ENCODE measurements around the gene SUCLA2. TPM values are rescaled to one million over a fixed set of nuclear protein-coding genes. Genes with fewer than 3 reads are reported as not detected.
A peak's percentile ranks its signal among the peaks of the same experiment; 100 is the strongest.
"Not testable (repeated sequence)": the region's sequence is repeated elsewhere in the genome, so short reads cannot be mapped to it uniquely, and the experiment has no call there.

Gene SUCLA2
- total RNA-seq, 3 donors from 2014 or later (not counting 1 experiment from before 2014, with no cell fraction given) = 28.4 to 34.3 (median 31.0) TPM

GRCh38 chr13:48010698-48011097 lies 9.6 kb upstream of the SUCLA2 start:
- no peak for TF ChIP-seq CTCF (IDR thresholded peaks at IDR 0.05)
- no peak for ATAC-seq

GRCh38 chr13:48009284-48009683 lies 8.2 kb upstream of the SUCLA2 start:
- no peak overlapping the region for H3K4me3 Mint-ChIP-seq
- H3K4me3 ChIP-seq (ENCODE audit: low read length) = no peak overlapping the region
- no peaks in the 10 kb centered on the region for H3K36me3 Mint-ChIP-seq
- H3K9me3 Mint-ChIP-seq = no peaks in the 10 kb centered on the region
- WGBS (ENCODE audit: insufficient coverage) = 14% methylated on average over 1 of the region's 1 CpG
- H3K4me1 ChIP-seq (ENCODE audit: control insufficient read depth, insufficient read depth, low read length) = no peaks in the 10 kb centered on the region
- DNase-seq (no peak), ATAC-seq (no peak)
- no peaks in the 10 kb centered on the region for H3K27me3 Mint-ChIP-seq (ENCODE audit: low read depth in 2 of 2)
- no peaks in the 10 kb centered on the region for H3K4me1 Mint-ChIP-seq
- TF ChIP-seq CTCF (IDR thresholded peaks at IDR 0.05) = no peak
- peak overlapping the region in 1 of 2 donors; percentile 2 for H3K27ac Mint-ChIP-seq
- H3K27me3 ChIP-seq (ENCODE audit: control insufficient read depth, insufficient read depth, low read length) = no peaks in the 10 kb centered on the region
- intact Hi-C loops (cut with micrococcal nuclease) = no loop called here
- H3K27ac ChIP-seq (ENCODE audit: low read length) = no peak overlapping the region
- no peaks in the 10 kb centered on the region for H3K9me3 ChIP-seq (ENCODE audit: control insufficient read depth, insufficient read depth, low read length)
- H3K36me3 ChIP-seq (ENCODE audit: control insufficient read depth, insufficient read depth, low read length) = no peaks in the 10 kb centered on the region

More at GRCh38 chr13:48010698-48011097, 9.6 kb upstream of the SUCLA2 start:
- Histone ChIP-seq H3K9me3 (ENCODE audit: control insufficient read depth, insufficient read depth, low read length) (no peaks in the 10 kb centered on the region), H3K4me1 (ENCODE audit: control insufficient read depth, insufficient read depth, low read length) (no peaks in the 10 kb centered on the region), H3K27me3 (ENCODE audit: control insufficient read depth, insufficient read depth, low read length) (no peaks in the 10 kb centered on the region), H3K4me3 (ENCODE audit: low read length) (no peak overlapping the region), H3K27ac (ENCODE audit: low read length) (no peak overlapping the region), H3K36me3 (ENCODE audit: control insufficient read depth, insufficient read depth, low read length) (no peaks in the 10 kb centered on the region)
- H3K4me1 Mint-ChIP-seq = no peaks in the 10 kb centered on the region
- no peak overlapping the region for H3K27ac Mint-ChIP-seq
- no peaks in the 10 kb centered on the region for H3K9me3 Mint-ChIP-seq
- DNase-seq = no peak
- H3K4me3 Mint-ChIP-seq = no peak overlapping the region
- 100% methylated on average over 3 of the region's 4 CpGs for WGBS (ENCODE audit: insufficient coverage)
- no peaks in the 10 kb centered on the region for H3K36me3 Mint-ChIP-seq
- intact Hi-C loops (cut with micrococcal nuclease) = no loop called here
- H3K27me3 Mint-ChIP-seq (ENCODE audit: low read depth in 2 of 2) = no peaks in the 10 kb centered on the region

GRCh38 chr13:48006396-48006795 lies 5.3 kb upstream of the SUCLA2 start:
- H3K27ac Mint-ChIP-seq = no peak overlapping the region
- ATAC-seq = no peak
- H3K4me1 ChIP-seq (ENCODE audit: control insufficient read depth, insufficient read depth, low read length) = peaks cover 3% of the 10 kb centered on the region
- no peaks in the 10 kb centered on the region for H3K27me3 Mint-ChIP-seq (ENCODE audit: low read depth in 2 of 2)
- no peaks in the 10 kb centered on the region for H3K9me3 ChIP-seq (ENCODE audit: control insufficient read depth, insufficient read depth, low read length)
- H3K36me3 ChIP-seq (ENCODE audit: control insufficient read depth, insufficient read depth, low read length) = no peaks in the 10 kb centered on the region
- no peaks in the 10 kb centered on the region for H3K36me3 Mint-ChIP-seq
- peaks cover 6% of the 10 kb centered on the region in 2 donors for H3K4me1 Mint-ChIP-seq
- WGBS (ENCODE audit: insufficient coverage) = no CpG with 5 or more reads among the region's 1 CpG
- no peaks in the 10 kb centered on the region for H3K27me3 ChIP-seq (ENCODE audit: control insufficient read depth, insufficient read depth, low read length)
- H3K27ac ChIP-seq (ENCODE audit: low read length) = no peak overlapping the region
- no peak overlapping the region for H3K4me3 Mint-ChIP-seq
- TF ChIP-seq CTCF (IDR thresholded peaks at IDR 0.05) = no peak
- DNase-seq = no peak
- no peak overlapping the region for H3K4me3 ChIP-seq (ENCODE audit: low read length)
- H3K9me3 Mint-ChIP-seq = no peaks in the 10 kb centered on the region
- intact Hi-C loops (cut with micrococcal nuclease) = no loop called here

- no peaks in the 10 kb centered on the region for H3K9me3 Mint-ChIP-seq
- Histone ChIP-seq H3K4me1 (ENCODE audit: control insufficient read depth, insufficient read depth, low read length) (peaks cover 10% of the 10 kb centered on the region), H3K4me3 (ENCODE audit: low read length) (no peak overlapping the region), H3K9me3 (ENCODE audit: control insufficient read depth, insufficient read depth, low read length) (no peaks in the 10 kb centered on the region), H3K27ac (ENCODE audit: low read length) (no peak overlapping the region), H3K27me3 (ENCODE audit: control insufficient read depth, insufficient read depth, low read length) (no peaks in the 10 kb centered on the region), H3K36me3 (ENCODE audit: control insufficient read depth, insufficient read depth, low read length) (no peaks in the 10 kb centered on the region)
- DNase-seq (no peak), ATAC-seq (no peak)
- H3K4me3 Mint-ChIP-seq = no peak overlapping the region
- peaks cover 22 to 24% of the 10 kb centered on the region in 2 donors for H3K4me1 Mint-ChIP-seq
- intact Hi-C loops (cut with micrococcal nuclease) = no loop called here
- no peak for TF ChIP-seq CTCF (IDR thresholded peaks at IDR 0.05)
- H3K27ac Mint-ChIP-seq = no peak overlapping the region
- no peaks in the 10 kb centered on the region for H3K27me3 Mint-ChIP-seq (ENCODE audit: low read depth in 2 of 2)
- 100% methylated on average over 2 of the region's 2 CpGs for WGBS (ENCODE audit: insufficient coverage)
- no peaks in the 10 kb centered on the region for H3K36me3 Mint-ChIP-seq
Observed at GRCh38 chr13:48004201-48004600, 3.1 kb upstream of the SUCLA2 start.

- peaks cover 36 to 37% of the 10 kb centered on the region in 2 donors for H3K4me1 Mint-ChIP-seq
- intact Hi-C loops (cut with micrococcal nuclease) = loop anchor here (2.0 kb wide), 1 partner anchor 37 kb away; no protein-coding TSS in a partner anchor
- not testable (repeated sequence) for H3K9me3 ChIP-seq (ENCODE audit: control insufficient read depth, insufficient read depth, low read length); H3K36me3 Mint-ChIP-seq; DNase-seq; H3K36me3 ChIP-seq (ENCODE audit: control insufficient read depth, insufficient read depth, low read length); H3K27me3 Mint-ChIP-seq (ENCODE audit: low read depth in 2 of 2); ATAC-seq; H3K27me3 ChIP-seq (ENCODE audit: control insufficient read depth, insufficient read depth, low read length); H3K27ac ChIP-seq (ENCODE audit: low read length); H3K4me3 ChIP-seq (ENCODE audit: low read length); H3K4me1 ChIP-seq (ENCODE audit: control insufficient read depth, insufficient read depth, low read length); H3K9me3 Mint-ChIP-seq
- 93% methylated on average over 5 of the region's 5 CpGs for WGBS (ENCODE audit: insufficient coverage)
- peak overlapping the region; percentile 72 to 89 for H3K27ac Mint-ChIP-seq
- H3K4me3 Mint-ChIP-seq = peak overlapping the region; percentile 93
Observed at GRCh38 chr13:48001999-48002398, 926 bp upstream of the SUCLA2 start.
